GM19035 (cell line): Measurements from ENCODE around the gene PRR15.

ENCODE experiments used
- ATAC-seq: cut with Tn5 transposase; IDR thresholded peaks from one replicate; pipeline ENCODE4 v1.9.1; 2021; ENCODE audit not compliant: unreplicated experiment

PRR15 gene

DNA sequence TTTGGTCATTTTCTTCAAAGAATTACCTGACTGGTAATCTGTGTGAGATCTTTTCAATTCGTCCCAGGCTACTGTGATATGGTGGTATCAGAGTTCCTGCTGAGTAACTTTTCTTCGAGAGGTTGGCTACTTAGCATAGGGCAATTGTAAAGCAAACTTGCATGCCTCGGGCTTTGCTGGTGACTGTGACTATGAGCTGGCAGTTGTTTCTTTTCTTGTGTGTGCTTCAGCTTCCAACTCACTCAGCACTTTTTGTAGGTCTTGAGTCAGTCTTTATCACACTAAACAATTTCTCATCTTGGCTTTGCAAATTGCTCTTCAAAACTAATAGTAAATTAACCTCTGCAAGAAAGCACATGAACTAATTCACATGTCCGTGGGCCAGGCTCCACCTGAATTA, 44.3 kb downstream of the PRR15 start:
- ATAC-seq, result no peak

DNA sequence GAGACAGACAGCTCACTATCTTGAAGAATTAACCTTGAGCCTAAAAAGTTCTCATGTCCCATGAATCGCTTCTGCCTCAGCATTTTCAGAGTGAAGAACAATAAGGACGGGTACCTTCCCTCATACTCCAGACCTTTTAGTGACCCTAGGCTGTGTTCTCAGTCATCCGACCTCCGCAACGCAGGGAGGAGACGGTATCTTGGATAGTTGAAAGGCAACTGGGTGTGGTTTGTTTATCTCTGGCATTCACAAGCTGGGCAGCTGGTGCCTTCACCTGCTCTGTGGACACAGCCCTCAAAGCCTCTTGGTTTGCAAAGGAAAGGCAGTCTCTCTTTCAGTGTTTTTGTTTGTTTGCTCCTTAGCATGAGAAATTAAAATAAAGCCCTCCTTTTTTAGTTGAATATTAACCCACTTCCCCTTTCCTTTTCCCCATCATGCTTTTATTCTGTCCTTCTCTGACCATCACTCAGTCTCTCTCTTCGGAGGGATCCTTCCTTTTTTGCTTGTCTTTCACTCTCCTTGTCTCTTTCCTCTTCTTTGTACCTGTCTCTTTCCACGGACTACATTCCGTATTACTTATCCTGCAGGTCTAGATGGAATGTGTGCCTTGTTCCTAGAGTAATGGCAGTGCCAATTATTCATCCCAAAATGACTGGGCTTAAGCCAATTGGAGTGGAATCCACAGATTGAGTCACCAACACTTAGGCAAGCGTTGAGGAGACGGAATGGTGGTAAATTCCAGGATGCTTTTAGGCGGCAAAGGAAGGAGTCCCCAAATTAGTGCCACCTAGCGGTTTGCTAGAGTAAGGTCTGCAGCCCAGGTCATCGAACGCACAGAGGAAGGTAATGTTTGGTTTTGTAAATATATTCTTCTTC, 45.8 kb downstream of the PRR15 start:
- no peak for ATAC-seq

DNA sequence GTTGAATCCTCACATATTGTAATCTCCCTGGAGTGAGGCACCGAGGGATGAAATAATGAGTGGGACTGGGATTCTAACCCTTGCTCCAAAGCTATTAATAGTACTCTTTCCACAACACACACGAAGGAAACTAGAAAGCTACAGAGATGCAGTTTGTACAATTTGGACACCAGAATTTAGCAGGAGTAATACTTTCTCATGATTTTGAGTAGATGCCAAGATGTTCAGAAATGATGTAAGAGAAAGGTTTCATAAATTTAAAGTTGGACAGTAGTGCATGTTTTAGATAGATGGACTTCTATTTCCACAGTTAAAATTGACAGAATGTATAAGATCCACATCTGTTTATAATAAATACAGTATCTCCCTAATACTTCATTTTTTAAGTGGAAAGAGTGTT, 46.5 kb downstream of the PRR15 start:
- ATAC-seq, result no peak

DNA sequence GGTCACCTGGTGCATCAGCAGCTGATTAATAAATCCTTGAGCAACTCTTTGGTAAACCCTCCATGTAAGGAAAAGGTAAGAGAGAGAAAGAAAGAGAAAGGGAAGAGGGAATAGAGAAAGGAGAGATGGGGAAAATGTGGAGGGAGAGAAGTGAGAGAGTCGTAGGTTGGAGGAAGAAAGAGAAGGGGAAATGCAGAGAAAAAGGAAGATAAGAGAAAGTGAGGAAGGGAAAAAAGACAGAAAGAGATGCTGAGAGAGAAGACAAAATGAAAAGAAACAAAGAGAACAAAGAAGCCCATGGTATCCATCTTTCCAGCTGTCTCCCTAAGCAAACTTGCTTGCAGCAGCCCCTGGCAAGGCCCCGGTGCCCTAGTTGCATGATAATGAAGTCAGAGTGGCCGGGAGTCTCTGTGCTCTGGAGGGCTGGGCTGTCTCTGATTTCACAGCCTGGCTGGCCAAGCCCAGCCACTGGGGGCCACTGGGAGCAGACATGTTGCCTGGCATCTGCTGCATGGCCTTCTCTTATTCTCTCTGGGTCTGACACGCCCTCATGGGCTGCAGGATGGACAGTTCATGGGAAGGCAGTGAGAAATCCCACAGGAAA, 48.4 kb downstream of the PRR15 start:
- no peak for ATAC-seq

DNA sequence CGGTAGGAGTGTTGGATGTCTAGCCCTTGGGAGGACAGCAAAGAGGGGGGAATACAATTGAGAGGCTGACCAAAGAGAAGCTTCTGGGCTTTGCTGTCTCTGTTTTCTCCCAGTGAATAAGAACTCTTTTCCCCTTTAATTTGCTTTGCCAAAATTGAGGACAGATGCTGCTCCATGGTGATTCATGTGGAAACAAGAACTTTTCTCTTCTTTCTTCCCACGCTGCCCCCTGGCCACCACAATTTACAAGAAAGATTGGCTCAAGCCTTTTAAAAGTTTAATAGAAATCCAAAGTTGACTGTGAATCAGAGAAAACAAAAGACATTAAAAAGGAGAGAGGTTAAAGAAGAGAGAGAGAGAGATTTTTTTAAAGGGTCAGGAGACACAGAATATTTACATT, 49.0 kb downstream of the PRR15 start:
- no peak for ATAC-seq

DNA sequence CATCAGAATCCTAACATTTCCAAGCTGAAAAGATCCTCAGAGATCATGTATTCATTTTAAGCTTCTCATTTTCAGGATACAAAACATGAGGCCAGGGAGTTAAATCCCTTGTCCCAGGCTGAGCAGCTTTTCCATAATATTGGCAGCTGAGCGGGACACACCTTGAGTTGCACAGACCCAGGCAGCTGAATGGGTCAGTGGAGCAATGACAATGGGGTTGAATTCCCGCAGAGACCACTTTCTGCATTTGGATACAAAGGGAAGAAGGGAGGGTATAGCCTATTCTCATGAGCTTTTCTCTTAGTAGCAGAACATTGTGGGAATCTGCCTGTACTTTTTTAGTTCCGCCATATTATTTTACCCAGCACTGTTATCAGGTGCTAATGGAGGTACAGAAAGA, 49.5 kb downstream of the PRR15 start:
- ATAC-seq, result no peak

DNA sequence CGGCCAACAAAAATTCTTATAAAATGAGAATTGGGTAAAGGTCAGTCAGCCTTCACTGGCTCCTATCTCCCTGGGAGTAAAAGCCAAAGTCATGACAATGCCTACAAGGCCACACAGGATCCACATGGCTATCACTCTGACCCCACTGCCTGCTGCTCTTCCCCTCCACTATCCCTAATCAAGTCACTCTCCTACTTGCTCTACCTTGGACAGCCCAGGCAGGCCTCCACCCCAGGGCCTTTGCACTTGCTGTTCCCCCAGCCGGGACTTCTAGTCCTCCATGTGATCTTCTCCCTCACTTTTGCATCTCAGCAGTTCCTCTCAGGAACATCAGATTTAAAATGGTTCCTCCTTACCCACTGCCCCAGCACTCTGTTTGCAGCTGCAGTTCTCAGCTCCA, 50.6 kb downstream of the PRR15 start:
- no peak for ATAC-seq
